ENCODE data around the gene SOCS4.
"Not testable (repeated sequence)": the region's sequence is repeated elsewhere in the genome, so short reads cannot be mapped to it uniquely, and the experiment has no call there.

SOCS4 gene

GRCh38 chr14:55052269-55052930, 25.4 kb downstream of the SOCS4 start:
- no peak for DNase-seq (ENCODE audit: low read depth, low spot score)

- no peak for DNase-seq (ENCODE audit: low read depth, low spot score)
Observed at GRCh38 chr14:55053018-55053417, 26.0 kb downstream of the SOCS4 start.

- DNase-seq (ENCODE audit: low read depth, low spot score) = no peak
Observed at GRCh38 chr14:55053500-55053899, 26.5 kb downstream of the SOCS4 start.

- no peak for DNase-seq (ENCODE audit: low read depth, low spot score)
Observed at GRCh38 chr14:55054098-55054497, 27.1 kb downstream of the SOCS4 start.

GRCh38 chr14:55057919-55058318, 30.9 kb downstream of the SOCS4 start:
- DNase-seq (ENCODE audit: low read depth, low spot score) = no peak

- DNase-seq (ENCODE audit: low read depth, low spot score) = no peak
Observed at GRCh38 chr14:55059333-55059732, 32.3 kb downstream of the SOCS4 start.

- DNase-seq (ENCODE audit: low read depth, low spot score) = no peak
Observed at GRCh38 chr14:55062517-55063351, 35.7 kb downstream of the SOCS4 start.

- not testable (repeated sequence) for DNase-seq (ENCODE audit: low read depth, low spot score)
Observed at GRCh38 chr14:55064896-55065295, 37.9 kb downstream of the SOCS4 start.

GRCh38 chr14:55065411-55065810, 38.4 kb downstream of the SOCS4 start:
- DNase-seq (ENCODE audit: low read depth, low spot score) = no peak

GRCh38 chr14:55066223-55066622, 39.2 kb downstream of the SOCS4 start:
- no peak for DNase-seq (ENCODE audit: low read depth, low spot score)

- DNase-seq (ENCODE audit: low read depth, low spot score) = no peak
Observed at GRCh38 chr14:55070981-55071411, 44.0 kb downstream of the SOCS4 start.

GRCh38 chr14:55071870-55072640, 45.0 kb downstream of the SOCS4 start:
- no peak for DNase-seq (ENCODE audit: low read depth, low spot score)

GRCh38 chr14:55073856-55074255, 46.8 kb downstream of the SOCS4 start:
- DNase-seq (ENCODE audit: low read depth, low spot score) = no peak

- DNase-seq (ENCODE audit: low read depth, low spot score) = no peak
Observed at GRCh38 chr14:55074662-55075061, 47.6 kb downstream of the SOCS4 start.

- no peak for DNase-seq (ENCODE audit: low read depth, low spot score)
Observed at GRCh38 chr14:55075628-55076175, 48.7 kb downstream of the SOCS4 start.

GRCh38 chr14:55077170-55078151, 50.4 kb downstream of the SOCS4 start:
- DNase-seq (ENCODE audit: low read depth, low spot score) = no peak

- DNase-seq (ENCODE audit: low read depth, low spot score) = not testable (repeated sequence)
Observed at GRCh38 chr14:55079961-55080360, 52.9 kb downstream of the SOCS4 start.

- DNase-seq (ENCODE audit: low read depth, low spot score) = no peak
Observed at GRCh38 chr14:55084401-55085059, 57.5 kb downstream of the SOCS4 start.

GRCh38 chr14:55085060-55085660, 58.1 kb downstream of the SOCS4 start:
- DNase-seq (ENCODE audit: low read depth, low spot score) = no peak

- DNase-seq (ENCODE audit: low read depth, low spot score) = no peak
Observed at GRCh38 chr14:55086938-55087337, 59.9 kb downstream of the SOCS4 start.
